BLaER1 (cell line): ENCODE data around the gene AMFR.

Experiments used
- H3K27ac ChIP-seq: shearing (Covaris generic); formaldehyde crosslinking; 2 replicates; pipeline ENCODE4 v1.8.1; 2022
- H3K27me3 ChIP-seq: shearing (Covaris generic); formaldehyde crosslinking; 2 replicates; pipeline ENCODE4 v1.8.1; 2022
- H3K36me3 ChIP-seq: shearing (Covaris generic); formaldehyde crosslinking; 2 replicates; pipeline ENCODE4 v1.8.1; 2022
- H3K4me1 ChIP-seq: shearing (Covaris generic); formaldehyde crosslinking; 2 replicates; pipeline ENCODE4 v1.8.1; 2022
- H3K4me2 ChIP-seq: shearing (Covaris generic); formaldehyde crosslinking; 2 replicates; pipeline ENCODE4 v1.8.1; 2022
- H3K4me3 ChIP-seq: shearing (Covaris generic); formaldehyde crosslinking; 2 replicates; pipeline ENCODE4 v1.8.1; 2022
- H3K9ac ChIP-seq: shearing (Covaris generic); formaldehyde crosslinking; 2 replicates; pipeline ENCODE4 v1.8.1; 2022
- H3K9me3 ChIP-seq: shearing (Covaris generic); formaldehyde crosslinking; 2 replicates; pipeline ENCODE4 v1.8.1; 2022
- H4K20me1 ChIP-seq: shearing (Covaris generic); formaldehyde crosslinking; 2 replicates; pipeline ENCODE4 v1.8.1; 2022
- Cebpa-rat ChIP-seq: shearing (Covaris generic); IDR thresholded peaks from 2 replicates; pipeline ENCODE4 v1.8.1; 2022

AMFR gene

DNA sequence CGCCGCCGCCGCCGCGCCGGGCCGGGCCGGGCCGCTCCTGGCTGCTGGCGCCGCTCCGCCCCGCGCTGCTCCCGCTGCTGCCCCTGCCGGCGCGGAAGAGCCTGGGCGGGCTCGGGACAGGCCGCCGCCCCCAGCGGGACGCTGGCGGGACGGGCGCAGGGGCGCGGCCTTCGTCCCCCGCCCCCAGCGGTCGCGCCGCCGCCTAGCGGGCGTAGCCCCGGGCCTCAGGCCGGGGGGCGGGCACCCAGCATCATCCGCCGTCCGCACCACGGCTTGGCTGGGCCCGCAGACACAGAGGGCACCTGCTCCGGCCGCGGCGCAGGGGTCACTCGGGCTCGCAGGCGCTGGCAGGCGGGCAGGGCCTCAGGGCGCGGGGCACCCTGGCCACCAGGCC lies at the start of gene AMFR:
Gene AMFR, minus strand, starts transcription at position 107 of the 394 bp plus-strand sequence. CDS start 218 bp downstream, outside the sequence.
- TF ChIP-seq Cebpa-rat = no peak
- H4K20me1 ChIP-seq = peaks cover 49% of the 10 kb centered on the region
- H3K4me2 ChIP-seq = peak within 1 kb of the TSS; percentile 96
- H3K36me3 ChIP-seq = peaks cover 11% of the 10 kb centered on the region; the same call in 1 of the 2 replicates
- H3K4me3 ChIP-seq = peak within 1 kb of the TSS; percentile 98
- H3K4me1 ChIP-seq = peaks cover 41% of the 10 kb centered on the region
- H3K9ac ChIP-seq = peak within 1 kb of the TSS; percentile 91
- no peaks in the 10 kb centered on the region for H3K9me3 ChIP-seq
- peak within 1 kb of the TSS; percentile 89 for H3K27ac ChIP-seq
- no peaks in the 10 kb centered on the region for H3K27me3 ChIP-seq

DNA sequence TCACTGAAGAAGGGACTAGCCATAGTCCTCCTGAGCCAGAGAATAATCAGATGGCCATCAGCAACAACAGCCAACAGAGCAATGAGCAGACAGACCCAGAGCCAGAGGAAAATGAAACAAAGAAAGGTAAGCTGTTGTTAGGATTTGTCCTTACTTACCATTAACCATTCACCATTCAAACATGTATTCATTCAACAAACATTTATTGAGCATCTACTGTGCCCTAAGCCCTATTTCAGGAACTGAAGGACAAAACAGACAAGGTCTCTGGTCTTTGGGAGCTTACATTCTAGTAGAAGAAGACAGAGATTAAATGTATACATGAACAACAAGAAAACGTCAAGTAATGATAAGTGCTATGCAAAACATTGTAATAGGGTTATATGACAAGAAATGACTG lies 45.3 kb upstream of the AMFR start:
- Histone ChIP-seq H4K20me1 (no peaks in the 10 kb centered on the region), H3K4me2 (no peak overlapping the region), H3K36me3 (peaks cover 98% of the 10 kb centered on the region), H3K4me1 (no peaks in the 10 kb centered on the region), H3K4me3 (no peak overlapping the region), H3K9ac (no peak overlapping the region), H3K27me3 (no peaks in the 10 kb centered on the region), H3K9me3 (no peaks in the 10 kb centered on the region), H3K27ac (no peak overlapping the region)
- no peak for TF ChIP-seq Cebpa-rat

DNA sequence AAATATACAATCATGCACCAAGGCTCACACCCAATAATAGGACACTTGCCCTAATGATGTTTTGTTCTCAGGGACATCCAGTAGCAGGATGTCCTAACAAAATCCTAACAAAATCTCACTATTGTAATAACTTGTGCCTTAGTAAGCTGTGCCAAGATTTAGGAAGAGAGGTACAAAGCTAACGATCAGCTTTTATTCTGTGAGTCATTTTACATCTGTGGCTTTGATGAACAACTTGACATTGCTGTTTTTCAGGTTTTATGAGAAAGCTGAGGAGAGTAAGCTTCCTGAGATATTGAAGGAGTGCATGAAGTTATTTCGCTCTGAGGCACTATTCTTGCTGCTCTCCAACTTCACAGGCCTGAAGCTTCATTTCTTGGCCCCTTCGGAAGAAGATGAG lies 44.9 kb upstream of the AMFR start:
- H3K4me2 ChIP-seq = no peak overlapping the region
- H3K9me3 ChIP-seq = no peaks in the 10 kb centered on the region
- H3K9ac ChIP-seq = no peak overlapping the region
- no peaks in the 10 kb centered on the region for H4K20me1 ChIP-seq
- no peak for TF ChIP-seq Cebpa-rat
- H3K27ac ChIP-seq = no peak overlapping the region
- H3K4me3 ChIP-seq = no peak overlapping the region
- H3K36me3 ChIP-seq = peaks cover 98% of the 10 kb centered on the region
- no peaks in the 10 kb centered on the region for H3K27me3 ChIP-seq
- no peaks in the 10 kb centered on the region for H3K4me1 ChIP-seq

DNA sequence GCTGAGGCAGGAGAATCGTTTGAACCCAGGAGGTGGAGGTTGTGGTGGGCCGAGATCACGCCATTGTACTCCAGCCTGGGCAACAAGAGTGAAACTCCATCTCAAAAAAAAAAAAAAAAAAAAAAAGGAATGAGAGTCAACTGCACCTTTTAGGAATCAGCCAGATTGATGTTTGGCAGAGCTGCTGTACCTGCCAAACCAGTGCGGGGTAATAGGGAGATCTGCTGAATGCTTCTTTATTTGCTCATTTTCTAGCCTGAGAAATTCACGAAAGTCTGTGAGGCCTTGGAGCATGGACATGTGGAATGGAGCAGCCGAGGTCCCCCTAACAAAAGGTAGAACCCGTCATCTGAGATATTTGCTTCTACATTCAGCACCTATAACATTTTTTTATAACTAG lies 44.4 kb upstream of the AMFR start:
- Histone ChIP-seq H3K4me1 (no peaks in the 10 kb centered on the region), H3K4me3 (no peak overlapping the region), H3K36me3 (peaks cover 98% of the 10 kb centered on the region), H3K9ac (no peak overlapping the region), H3K27me3 (no peaks in the 10 kb centered on the region), H3K4me2 (no peak overlapping the region), H4K20me1 (no peaks in the 10 kb centered on the region), H3K9me3 (no peaks in the 10 kb centered on the region), H3K27ac (no peak overlapping the region)
- no peak for TF ChIP-seq Cebpa-rat

DNA sequence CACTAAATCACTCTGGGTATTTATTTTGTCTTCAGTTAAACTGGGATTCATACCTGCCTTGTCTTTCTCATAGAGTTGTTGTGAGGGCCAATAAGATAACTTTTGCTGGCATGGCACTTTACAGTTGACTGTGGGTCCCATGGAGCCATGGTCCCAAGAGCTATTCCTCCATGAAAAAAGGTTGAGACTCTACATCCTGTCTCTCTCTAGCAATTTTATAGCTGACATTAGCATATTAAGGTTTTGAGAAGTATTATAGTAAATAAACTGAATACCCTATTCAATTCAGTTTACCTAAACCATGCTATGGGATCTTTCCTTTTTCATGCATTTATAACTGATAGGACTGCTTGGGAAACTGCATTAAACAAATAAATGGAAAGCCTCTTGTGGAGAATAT lies 43.5 kb upstream of the AMFR start:
- no peak overlapping the region for H3K4me3 ChIP-seq
- no peaks in the 10 kb centered on the region for H3K9me3 ChIP-seq
- no peaks in the 10 kb centered on the region for H3K4me1 ChIP-seq
- no peak overlapping the region for H3K4me2 ChIP-seq
- H3K27ac ChIP-seq = no peak overlapping the region
- H3K27me3 ChIP-seq = no peaks in the 10 kb centered on the region
- no peak for TF ChIP-seq Cebpa-rat
- H3K9ac ChIP-seq = no peak overlapping the region
- peaks cover 99% of the 10 kb centered on the region for H3K36me3 ChIP-seq
- no peaks in the 10 kb centered on the region for H4K20me1 ChIP-seq

DNA sequence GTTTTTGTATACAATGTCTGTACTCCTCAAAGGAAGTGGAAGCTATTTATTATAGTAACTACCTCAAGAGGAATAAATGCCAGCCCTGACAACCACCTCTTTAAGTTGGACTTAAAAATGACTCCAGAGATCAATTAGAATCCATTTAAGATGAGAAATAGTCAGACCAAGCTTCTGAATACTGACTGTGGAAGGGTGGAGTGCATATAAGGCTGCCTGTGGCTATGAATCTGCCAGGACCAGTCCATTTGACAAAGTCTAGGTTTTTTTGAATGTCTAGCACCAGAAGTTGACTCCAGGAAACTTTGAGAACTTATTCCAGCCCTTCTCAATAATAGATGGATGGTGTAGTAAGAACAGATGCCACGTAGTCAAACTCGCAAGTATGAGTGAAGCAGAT lies 41.0 kb upstream of the AMFR start:
- Histone ChIP-seq H3K27me3 (no peaks in the 10 kb centered on the region), H4K20me1 (no peaks in the 10 kb centered on the region), H3K36me3 (peaks cover 99% of the 10 kb centered on the region), H3K9ac (no peak overlapping the region), H3K4me2 (no peak overlapping the region), H3K4me1 (no peaks in the 10 kb centered on the region), H3K4me3 (no peak overlapping the region), H3K27ac (no peak overlapping the region), H3K9me3 (no peaks in the 10 kb centered on the region)
- TF ChIP-seq Cebpa-rat = no peak

DNA sequence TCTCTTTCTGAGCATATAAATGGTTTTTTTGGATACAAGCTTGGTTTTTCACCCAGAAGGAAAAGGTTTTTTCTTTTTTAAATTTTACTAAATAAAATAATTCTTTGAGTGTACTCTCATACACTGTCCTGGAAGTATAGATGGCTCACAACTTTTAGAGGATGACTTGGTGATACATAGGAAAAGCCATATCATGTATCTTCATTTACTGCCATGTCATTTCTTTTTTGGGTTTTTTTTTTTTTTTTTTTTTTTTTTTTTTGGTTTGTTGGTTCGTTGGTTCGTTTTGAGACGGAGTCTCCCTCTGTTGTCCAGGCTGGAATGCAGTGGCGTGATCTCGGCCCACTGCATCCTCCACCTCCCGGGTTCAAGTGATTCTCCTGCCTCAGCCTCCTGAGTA lies 37.8 kb upstream of the AMFR start:
- no peak overlapping the region for H3K4me3 ChIP-seq
- H3K27ac ChIP-seq = no peak overlapping the region
- H3K4me2 ChIP-seq = no peak overlapping the region
- peaks cover 94% of the 10 kb centered on the region for H3K36me3 ChIP-seq
- no peaks in the 10 kb centered on the region for H3K4me1 ChIP-seq
- H4K20me1 ChIP-seq = no peaks in the 10 kb centered on the region
- no peak for TF ChIP-seq Cebpa-rat
- no peaks in the 10 kb centered on the region for H3K9me3 ChIP-seq
- H3K27me3 ChIP-seq = no peaks in the 10 kb centered on the region
- H3K9ac ChIP-seq = no peak overlapping the region

DNA sequence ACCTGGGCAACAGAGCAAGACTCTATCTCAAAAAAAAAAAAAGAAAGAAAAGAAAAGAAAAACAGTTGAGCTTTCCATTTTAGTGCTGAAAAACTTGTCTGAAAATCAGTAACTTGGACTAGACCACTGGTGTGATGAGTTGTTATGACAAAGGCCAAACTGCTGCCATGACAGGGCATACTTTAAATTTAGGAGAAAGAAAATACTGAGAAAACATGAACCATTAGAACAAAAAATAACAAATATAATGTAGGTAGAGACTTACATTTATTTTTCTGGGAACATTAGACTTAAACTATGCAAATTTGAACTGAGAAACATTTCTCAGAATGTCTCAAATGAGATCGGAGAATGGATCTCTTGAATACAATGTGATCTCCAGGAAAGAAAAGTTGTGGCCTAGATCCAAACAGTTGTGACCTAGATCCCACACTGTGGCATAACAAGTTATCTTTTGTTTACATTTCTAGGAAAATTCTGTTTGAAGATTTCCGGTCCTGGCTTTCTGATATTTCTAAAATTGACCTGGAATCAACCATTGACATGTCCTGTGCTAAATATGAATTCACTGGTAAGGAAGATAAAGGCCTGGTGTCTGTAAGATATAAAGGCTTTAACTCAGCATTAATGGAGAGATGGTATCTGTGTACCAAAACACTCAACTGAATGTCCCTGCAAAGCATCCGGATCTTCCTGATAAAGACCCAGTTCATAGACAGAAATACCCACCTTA lies 36.9 kb upstream of the AMFR start:
- no peak overlapping the region for H3K9ac ChIP-seq
- H3K27me3 ChIP-seq = no peaks in the 10 kb centered on the region
- no peak overlapping the region for H3K4me2 ChIP-seq
- H3K9me3 ChIP-seq = no peaks in the 10 kb centered on the region
- H3K4me3 ChIP-seq = no peak overlapping the region
- peaks cover 92% of the 10 kb centered on the region for H3K36me3 ChIP-seq
- TF ChIP-seq Cebpa-rat = no peak
- H4K20me1 ChIP-seq = no peaks in the 10 kb centered on the region
- no peaks in the 10 kb centered on the region for H3K4me1 ChIP-seq
- no peak overlapping the region for H3K27ac ChIP-seq

DNA sequence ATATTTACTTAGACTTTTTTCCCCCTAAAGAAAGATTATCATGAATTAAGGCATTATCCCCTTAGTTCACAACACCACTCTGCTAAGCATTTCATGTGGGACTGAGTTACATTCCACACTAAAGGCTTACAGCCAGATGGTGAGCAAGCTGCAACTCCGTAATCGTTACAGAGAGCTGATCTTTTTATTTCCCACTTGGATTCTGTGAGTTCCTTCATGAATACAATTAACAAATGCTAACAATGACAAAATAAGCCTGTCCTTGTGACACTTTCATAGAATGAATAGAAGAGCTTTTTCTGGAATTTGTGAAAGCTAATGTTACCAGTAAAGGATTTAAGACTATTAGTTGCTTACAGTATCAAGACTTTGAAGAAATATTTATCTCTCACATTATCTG lies 34.8 kb upstream of the AMFR start:
- Histone ChIP-seq H4K20me1 (no peaks in the 10 kb centered on the region), H3K4me2 (no peak overlapping the region), H3K27ac (no peak overlapping the region), H3K4me1 (no peaks in the 10 kb centered on the region), H3K9me3 (no peaks in the 10 kb centered on the region), H3K4me3 (no peak overlapping the region), H3K9ac (no peak overlapping the region), H3K36me3 (peaks cover 93% of the 10 kb centered on the region), H3K27me3 (no peaks in the 10 kb centered on the region)
- no peak for TF ChIP-seq Cebpa-rat

DNA sequence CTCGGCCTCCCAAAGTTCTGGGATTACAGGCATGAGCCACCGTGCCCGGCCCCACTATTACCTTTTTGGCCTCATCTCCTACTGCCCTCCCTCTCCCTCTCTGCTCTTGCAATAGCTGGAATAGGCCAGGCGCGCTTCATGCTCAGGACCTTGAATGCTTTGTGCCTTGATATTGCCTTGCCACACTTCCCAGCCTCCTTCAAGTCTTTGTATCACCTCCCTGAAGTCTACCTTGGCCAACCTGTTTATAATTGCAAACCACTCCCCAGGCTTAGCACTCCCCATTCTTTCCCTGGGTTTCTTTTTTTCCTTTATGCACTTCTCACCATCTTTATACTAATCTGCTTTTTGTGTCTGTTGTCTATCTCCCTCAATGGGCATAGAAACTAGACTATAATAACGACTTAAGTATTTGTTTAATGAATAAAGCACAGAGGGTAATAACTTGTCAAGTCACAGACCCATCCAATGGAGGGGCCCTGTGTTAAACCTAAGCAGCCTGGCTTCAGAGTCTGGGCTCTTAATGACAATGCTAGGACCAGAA lies 32.7 kb upstream of the AMFR start:
- Histone ChIP-seq H3K36me3 (peaks cover 93% of the 10 kb centered on the region), H3K4me2 (no peak overlapping the region), H3K4me1 (peaks cover 4% of the 10 kb centered on the region), H3K4me3 (no peak overlapping the region), H3K9ac (no peak overlapping the region), H3K27ac (no peak overlapping the region), H4K20me1 (peaks cover 3% of the 10 kb centered on the region; the same call in 1 of the 2 replicates), H3K27me3 (no peaks in the 10 kb centered on the region), H3K9me3 (no peaks in the 10 kb centered on the region)
- no peak for TF ChIP-seq Cebpa-rat
